Activated CD8-positive, alpha-beta memory T cell treated with anti-CD3 and anti-CD28 coated beads for 1 hour (primary cell): ENCODE measurements around the gene ALKBH2.

Experiments used
- DNase-seq, 2 donors: peaks; one replicate each; pipeline ENCODE4 v3.0.0-alpha.2; 2020; ENCODE audit warnings: low read depth in 1 of 2; ENCODE audit errors: extremely low read depth in 1 of 2

Gene ALKBH2

DNA sequence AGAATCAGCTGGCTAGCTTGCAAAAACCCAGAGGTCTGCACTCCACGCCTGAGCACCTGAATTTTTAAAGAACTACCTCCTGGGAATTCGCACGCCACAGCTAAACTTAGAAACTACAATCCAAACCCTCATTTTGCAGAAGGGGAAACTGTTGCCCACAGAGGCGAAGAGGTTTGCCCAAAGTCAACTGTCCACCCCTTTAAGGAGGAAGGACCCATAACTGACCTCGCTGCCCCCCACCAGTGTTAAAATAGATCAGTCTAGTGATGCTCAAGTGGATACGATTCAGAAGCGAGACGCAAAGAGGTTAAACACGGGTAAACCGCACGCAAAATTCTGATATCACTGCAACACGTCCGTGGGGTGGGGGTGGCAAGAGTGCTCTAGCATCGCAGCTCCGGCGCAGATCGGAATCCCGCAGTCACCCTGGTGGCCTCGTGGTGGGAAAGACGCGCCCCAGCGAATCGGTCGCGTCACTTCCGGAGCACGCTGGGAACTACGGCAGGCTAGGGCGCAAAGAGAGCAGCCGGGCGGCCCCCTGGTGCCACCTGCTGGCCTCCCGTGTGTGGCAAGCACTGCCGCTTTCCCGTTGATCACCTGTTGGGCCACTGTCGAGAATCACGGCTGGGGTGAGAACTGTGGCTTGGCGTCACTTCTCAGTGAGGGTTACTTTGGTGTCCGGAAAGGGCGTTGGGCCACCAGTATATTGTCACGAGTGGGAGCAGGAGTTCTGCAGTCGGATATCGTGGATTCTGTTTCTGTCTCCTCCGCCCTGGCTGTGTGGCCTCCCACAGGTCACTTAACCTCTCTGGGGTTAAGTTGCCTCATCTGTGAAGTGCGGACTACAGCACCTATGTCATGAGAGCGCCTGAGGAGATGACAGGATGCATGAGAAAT lies at the start of gene ALKBH2:
TSS of gene ALKBH2 (minus strand) at position 451 of the 897 bp plus-strand sequence. CDS start 686 bp downstream, outside the sequence.
- peak; percentile 87 to 92 for DNase-seq

DNA sequence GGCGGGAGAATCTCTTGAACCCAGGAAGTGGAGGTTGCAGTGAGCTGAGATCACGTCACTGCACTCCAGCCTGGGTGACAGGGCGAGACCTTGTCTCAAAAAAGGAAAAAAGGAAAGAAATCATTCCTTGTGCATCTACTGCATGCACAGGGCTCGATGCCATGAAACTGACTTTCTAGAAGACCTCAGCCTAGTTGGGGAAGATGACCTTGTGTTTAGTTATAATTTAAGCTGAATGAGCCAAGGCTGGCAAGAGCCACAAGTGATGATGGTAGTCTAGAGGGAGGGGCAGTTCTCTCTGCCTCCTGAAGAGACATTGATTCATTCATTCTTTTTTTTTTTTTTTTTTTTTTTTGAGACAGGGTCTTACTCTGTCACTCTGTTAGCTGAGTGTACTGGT lies 47.3 kb upstream of the ALKBH2 start:
- DNase-seq, result no peak

DNA sequence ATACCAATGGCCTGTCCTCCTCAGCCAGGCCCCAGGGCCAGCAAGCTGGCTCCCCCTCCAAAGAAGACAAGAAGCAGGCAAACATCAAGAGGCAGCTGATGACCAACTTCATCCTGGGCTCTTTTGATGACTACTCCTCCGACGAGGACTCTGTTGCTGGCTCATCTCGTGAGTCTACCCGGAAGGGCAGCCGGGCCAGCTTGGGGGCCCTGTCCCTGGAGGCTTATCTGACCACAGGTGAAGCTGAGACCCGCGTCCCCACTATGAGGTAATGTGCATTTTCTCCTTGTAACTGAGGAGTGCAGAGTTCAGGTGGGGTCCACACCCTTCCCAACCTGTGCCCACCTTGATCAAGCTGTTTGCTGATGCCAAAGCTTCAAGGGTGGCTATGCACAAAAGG lies 46.5 kb upstream of the ALKBH2 start:
- DNase-seq, result no peak

DNA sequence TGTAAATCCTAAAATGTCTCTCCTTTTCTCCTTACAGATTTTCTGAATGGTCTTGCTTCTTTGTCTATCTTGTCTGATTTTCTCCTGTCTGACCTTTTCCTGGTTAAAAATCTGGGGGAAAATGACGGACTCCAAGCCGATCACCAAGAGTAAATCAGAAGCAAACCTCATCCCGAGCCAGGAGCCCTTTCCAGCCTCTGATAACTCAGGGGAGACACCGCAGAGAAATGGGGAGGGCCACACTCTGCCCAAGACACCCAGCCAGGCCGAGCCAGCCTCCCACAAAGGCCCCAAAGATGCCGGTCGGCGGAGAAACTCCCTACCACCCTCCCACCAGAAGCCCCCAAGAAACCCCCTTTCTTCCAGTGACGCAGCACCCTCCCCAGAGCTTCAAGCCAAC lies 46.1 kb upstream of the ALKBH2 start:
- DNase-seq, result no peak

DNA sequence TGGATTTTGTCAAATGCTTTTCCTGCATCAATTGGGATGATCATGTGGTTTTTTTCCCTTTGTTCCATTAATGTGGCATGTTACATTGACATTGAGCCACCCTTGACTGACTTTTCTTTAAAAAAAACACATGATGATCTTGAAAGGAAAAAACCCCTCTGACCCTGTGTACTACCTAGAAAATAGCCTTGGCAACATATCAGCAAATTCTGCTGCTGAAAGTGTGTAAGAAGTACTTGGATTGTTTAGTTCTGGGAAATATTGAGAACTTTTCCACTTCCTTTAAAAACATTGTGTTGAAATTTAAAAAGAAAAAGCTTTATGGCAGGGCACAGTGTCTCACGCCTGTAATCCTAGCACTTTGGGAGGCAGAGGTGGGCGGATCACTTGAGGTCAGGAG lies 43.8 kb upstream of the ALKBH2 start:
- DNase-seq, result no peak

DNA sequence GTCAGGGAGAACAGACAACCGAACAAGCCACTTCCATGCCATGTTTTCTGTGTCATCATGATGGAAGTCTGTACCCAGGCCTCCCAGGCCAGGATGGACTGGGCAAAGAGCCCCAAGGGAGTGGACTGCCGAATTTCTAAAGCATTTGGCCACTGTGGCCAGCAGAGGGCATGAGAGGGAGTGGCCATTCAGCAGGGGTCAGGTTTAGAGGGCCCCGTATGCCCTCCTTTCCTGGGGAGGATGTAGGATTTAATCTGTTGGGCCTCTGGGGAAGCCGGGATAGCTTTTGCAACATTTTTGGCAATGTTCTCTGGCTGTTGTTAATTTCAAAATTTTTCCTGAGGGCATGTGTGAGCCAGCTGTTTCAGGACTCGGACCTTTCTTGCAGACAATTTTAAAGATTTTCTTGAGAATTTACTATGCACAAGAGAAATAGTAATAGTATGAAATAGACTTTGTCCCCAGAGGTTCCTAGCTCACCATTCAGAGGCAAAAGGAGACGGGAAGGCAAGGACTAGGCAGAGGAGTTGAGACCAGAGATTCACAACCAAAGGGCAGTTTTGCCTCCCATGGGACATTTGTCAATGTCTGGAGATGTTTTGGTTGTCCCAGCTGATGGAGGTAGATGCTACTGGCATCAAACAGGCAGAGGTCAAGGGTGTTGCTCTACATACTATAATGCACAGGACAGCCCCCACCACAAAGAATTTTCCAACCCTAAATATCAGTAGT lies 41.1 kb upstream of the ALKBH2 start:
- DNase-seq, result no peak

DNA sequence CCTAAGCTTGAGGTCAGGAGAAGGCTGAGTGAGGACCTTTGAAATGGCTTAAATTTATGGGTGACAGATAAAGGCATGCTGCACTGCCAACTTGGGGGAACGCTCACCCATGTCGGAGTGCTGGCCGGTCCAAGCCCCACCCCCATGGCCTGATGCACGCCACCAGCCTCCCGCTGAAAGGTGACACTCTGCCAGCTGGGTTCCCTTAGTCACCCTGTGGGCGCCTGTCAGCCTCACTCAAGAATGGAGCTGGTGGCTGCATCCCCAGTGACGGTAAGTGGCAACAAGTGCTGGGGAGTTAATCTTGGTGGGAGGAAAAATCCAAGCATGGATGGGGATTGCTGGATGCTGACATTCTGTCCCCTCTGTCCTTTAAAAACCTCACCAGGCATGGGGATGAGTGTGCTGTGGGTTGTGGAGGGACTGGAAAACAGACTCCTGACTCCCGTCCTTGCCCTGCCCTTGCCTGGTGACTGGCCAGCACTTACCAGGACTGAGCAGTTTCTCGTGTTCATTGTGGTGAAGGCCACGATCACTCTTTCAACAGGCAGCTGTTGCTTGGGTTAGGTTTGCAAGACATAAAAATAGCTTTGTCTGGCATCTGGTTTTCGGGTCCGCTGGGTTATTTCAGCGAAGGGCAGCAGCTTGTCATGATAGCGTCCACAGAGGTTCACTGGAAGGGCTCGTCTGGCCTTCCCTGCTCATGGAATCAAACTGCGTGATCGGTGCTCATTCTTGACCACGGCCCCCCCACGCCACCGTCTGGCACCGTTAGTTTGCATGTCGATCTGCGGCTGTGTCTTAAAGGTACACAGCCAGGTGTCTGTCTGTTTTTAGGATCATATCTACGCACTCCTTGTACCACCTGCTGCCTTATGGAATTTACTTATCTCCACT lies 38.1 kb upstream of the ALKBH2 start:
- DNase-seq, result no peak

DNA sequence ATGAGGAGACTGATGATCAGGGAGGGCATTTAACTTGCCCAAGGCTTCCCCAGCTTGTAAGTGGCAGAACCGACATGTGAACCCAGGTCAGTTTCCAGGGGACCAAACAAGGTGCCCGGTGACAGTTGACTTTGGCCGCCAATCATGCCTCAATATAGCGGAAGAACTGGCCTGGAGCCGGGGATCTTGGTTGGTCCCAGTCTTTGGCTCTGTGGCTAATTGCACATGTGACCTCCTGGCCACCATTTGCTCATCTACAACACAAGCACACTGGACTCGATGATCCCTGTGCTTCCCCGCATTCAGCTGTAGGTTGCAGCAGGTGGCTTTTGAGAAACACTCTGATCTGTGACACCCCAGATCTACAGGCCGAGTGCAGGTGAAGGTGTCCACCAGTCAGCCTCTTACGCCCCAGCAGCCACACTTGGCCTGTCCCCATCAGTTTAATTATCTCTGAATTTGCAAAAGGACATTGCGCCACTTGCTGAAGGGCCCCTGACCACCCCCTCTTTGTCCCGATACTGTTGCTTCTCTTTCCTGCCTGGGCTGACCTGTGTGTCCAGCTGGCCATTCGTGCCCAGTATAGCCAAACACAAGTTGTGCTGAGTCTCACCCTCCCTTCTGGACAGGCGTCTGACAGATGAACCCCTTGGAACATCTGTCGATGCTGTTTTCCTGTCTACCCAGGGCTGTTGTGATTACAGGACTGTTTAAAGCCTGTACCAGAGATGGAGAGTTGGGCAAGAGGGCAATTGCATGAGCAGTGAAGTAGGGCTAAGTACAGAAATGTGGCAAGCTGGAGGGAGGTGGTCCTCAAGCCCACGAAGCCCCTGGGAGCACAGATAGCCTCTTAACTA lies 37.3 kb upstream of the ALKBH2 start:
- DNase-seq, result no peak

DNA sequence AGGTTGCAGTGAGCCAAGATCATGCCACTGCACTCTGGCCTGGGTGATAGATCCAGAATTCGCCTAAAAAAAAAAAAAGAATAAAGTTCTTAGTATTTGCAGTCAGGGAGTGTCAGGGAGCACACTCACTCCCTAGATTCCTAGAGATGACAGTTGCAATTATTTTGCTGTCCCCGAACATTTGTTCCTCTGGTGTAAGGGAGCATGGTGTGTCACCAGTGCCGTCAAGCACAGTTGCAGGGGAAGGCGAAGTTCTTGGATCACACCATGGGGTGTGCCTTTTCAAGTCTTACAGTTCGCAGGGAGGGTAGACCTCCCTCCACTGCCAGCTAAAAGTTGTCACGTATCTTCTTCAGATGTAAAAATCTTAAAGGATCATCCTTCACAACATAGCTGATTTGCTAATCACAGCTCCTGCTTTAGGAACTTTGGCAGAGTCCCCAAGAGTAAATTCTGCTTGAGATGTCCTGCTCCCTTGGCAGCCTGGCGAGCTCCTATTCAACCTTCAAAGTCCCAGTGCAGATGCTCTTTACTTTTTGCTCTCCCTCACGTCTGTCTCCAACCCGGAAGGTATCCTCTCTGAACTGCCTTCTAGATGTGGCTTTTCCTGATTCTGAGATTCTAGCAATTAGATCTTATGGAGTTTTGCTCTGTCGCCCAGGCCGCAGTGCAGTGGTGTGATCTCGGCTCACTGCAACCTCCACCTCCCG lies 34.4 kb upstream of the ALKBH2 start:
- no peak for DNase-seq

DNA sequence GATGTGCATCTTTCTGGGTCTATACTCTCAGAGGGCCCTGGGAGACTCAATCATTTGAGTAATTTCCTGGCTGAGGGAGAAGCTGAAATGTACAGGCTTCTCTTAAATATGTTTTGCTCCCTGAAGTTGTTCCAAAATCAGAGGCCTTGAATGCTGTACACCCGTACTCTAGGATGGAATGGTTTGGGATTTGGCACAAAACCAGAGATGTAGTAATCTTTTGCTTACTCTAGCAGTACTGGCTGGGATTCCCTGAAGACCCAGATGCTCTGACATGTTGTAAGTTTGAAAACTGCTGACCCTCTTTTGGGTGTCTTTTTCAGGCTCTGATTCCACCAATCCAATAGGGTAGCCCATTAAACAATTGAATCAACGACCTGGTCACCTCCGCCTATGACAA lies 33.5 kb upstream of the ALKBH2 start:
- DNase-seq, result no peak

DNA sequence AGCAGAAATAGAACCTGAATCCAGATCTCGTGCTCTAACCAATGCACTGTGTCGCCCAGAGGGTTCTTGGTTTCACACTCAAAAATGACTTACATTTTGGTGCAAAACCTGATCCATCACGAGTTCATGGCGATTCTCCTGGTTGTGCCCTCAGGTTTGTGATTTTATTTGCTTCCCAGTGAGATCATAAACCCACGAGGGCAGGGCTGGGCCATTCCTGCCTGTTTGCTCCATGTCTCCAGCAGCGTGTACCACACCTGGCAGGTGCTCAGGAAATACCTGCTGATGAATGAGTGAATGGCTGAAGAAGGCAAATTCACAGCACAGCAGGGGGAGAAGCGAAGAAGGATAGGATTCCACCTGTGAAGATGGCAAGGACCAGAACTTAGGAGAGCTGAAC lies 32.5 kb upstream of the ALKBH2 start:
- no peak for DNase-seq

DNA sequence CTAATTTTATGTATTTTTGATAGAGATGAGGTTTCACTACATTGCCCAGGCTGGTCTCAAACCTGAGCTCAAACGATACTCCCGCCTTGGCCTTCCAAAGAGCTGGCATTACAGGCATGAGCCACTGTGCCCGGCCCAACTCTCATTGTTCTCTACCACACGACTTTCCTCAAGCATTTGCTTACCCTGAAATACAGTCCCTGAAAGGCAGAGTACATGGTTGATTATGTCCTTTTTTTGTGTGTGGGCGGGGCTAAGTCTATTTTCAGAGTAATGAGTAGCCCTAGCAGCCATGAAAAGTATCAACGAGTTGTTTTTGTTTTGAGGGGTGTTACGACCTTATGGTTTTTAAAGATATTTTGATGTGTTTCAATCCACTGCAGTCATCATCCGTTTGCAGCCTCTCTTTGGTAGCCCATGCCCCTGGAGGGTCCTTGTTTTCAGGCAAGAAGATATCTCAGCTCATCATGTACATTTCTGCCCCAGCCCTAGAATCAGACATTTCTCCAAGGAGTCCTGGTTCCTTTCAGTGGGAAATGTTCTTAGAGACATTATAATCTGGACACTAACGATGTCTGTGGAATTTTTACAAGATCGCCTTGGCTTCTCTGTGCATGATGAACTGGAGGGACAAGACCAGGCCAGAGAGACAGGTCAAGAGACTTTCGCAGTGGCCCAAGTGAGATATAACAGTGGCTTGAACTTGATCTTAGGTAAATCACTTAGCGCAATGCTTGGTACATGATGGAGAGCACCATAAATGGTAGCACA lies 31.8 kb upstream of the ALKBH2 start:
- no peak for DNase-seq

DNA sequence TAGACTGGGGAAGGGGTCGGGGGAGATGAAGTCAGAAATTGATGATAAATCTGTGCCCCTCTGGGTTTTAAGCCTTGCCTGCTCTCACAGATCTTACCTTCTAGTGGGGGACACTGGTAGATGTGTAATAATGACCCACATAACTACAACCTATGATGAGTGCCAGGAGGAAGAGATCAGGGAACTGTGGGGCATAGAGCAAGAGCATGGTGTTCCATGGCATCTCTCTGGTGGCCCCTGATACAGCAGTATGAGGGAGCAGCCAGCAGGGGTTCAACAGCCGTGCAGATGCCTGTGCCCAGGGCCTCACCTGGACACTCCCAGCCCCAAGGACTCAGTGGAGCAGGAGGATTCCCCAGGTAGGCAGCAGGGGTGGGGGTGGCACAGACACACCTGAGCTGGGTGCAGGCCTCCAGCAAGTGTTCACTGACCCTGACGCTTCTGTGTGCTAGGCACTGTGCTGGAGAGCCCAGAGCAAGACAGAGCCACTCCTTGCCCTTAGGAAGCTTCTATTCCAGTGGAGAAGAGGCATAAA lies 28.1 kb upstream of the ALKBH2 start:
- no peak for DNase-seq

DNA sequence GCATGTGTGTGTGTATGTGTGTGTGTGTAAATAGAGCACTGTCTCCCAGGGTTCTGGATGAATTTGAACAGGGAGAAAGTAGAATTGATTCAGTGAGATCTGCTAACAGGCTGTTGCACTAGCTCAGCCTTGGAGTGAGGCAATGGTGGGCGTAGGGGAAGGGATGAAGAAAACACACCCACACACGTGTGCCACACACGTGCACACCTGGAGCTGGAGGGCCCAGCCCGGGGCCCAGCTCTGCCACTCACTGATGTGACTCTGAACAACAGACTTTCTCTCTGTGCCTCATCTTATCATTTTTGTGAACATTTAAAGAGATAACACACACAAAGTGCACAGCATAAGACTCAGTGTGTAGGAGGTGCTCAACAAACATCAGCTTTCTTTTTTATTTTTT lies 27.3 kb upstream of the ALKBH2 start:
- no peak for DNase-seq

DNA sequence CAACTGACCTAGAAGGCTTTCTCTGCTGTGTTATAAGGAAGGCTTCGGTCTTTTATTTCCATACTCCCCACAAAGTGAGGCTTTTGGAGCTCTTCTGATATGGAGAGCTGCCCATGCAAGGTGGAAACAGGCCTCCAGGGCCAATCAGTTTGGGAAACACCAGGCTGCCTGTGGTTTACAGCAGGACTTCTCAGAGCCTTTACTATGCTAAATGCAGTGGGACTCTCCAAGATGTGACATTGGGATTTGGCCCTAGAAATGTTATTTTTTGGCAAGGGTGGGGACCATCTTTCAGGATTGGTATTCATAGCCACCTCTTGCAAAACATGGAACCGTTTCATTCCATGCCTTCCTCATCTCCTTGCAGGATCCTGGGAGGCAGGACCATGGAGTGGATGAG lies 26.8 kb upstream of the ALKBH2 start:
- DNase-seq, result no peak

DNA sequence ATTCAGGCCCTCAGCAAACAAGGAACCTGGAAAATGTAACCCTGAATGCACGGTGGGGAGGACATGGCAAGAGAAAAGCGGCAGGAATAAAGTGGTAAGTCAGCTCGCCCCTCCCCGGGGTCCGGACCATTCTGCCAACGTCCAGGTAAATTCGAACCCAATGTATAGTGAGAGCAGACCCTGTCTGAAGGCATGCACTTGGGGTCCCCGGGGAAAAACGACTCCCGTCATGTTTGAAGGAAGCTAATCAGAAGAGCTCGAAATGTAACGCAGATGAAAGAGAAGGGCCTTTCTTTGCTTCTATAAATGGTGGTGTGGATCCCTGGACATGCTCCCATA lies 23.3 kb upstream of the ALKBH2 start:
- DNase-seq, result no peak

DNA sequence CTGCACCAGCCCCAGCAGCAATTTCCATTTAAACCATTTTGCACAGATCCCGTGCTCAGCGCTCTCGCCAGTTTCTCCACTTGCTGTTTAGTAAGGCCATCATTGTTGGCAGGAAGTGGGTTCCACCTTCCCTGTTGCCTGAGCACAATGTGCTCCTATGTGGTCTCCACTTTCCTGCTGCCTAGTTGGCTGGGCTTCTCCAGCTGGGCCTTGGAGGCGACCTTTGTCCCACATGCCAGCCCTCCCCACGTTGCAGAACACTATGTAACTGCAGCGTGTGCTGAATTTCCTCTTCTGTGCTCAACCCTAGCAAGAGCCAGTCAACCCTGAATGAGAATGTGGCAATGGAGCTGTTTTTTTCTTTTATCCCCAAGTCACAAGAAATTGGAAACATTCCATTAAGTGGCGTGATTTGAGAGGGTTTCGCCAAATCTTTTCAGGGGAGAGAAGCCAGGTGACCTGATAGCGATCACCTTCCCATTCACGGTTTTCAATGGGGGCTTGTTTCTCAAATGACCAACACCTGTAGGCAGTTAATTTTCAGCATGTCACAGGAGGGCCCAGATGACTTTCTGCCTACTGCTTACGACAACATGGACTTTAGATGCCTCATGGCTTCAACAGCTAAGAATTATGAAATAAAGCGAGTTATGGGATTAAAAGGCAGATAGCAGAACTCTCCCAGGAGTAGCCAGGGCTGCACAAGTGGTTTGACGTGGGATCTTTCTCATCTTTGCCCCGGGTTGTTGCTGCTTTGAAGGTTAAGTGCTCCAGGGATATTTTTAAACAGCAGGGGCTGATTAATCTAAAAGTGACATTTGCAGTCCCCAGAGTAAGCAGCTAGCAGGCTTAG lies 22.7 kb upstream of the ALKBH2 start, which contains the start of gene ACACB:
TSS of gene ACACB (plus strand) at position 830 of the 853 bp plus-strand sequence. CDS start 22,819 bp downstream, outside the sequence.
- no peak for DNase-seq

DNA sequence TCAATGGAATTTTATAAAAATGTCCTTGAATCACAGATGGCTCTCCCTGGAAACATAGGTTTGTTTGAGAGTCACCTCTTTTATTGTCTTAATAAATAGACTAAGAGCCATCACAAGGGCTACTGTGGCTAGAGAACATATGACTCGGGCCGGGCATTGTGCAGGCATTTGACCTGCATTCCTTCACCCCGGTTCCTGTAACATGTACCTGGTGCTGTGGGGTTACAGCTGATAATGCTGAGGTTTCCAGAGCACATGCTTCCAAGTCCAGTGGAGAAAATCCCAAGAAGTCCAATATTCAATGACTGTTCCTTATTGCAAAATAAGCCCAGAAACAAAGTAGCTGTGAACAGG lies 22.1 kb upstream of the ALKBH2 start:
- no peak for DNase-seq
